ENCODE measurements around the gene KRT71.

- TF ChIP-seq, protein P1, sequence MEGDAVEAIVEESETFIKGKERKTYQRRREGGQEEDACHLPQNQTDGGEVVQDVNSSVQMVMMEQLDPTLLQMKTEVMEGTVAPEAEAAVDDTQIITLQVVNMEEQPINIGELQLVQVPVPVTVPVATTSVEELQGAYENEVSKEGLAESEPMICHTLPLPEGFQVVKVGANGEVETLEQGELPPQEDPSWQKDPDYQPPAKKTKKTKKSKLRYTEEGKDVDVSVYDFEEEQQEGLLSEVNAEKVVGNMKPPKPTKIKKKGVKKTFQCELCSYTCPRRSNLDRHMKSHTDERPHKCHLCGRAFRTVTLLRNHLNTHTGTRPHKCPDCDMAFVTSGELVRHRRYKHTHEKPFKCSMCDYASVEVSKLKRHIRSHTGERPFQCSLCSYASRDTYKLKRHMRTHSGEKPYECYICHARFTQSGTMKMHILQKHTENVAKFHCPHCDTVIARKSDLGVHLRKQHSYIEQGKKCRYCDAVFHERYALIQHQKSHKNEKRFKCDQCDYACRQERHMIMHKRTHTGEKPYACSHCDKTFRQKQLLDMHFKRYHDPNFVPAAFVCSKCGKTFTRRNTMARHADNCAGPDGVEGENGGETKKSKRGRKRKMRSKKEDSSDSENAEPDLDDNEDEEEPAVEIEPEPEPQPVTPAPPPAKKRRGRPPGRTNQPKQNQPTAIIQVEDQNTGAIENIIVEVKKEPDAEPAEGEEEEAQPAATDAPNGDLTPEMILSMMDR (IDR thresholded peaks at IDR 0.05; ENCODE audit: control extremely low read depth in 1 of 3, insufficient read depth in 1 of 3, low read depth in 1 of 3, low read length in 3 of 3): no peak
- TF ChIP-seq KDM5A (IDR thresholded peaks at IDR 0.05; ENCODE audit: low read length) (no peak), BRCA1 (IDR thresholded peaks at IDR 0.05; ENCODE audit: low read depth, low read length) (no peak), MAX (IDR thresholded peaks at IDR 0.05) (no peak), TCF12 (IDR thresholded peaks at IDR 0.05; ENCODE audit: low read depth, low read length) (no peak)
These were observed 27.9 kb downstream of the KRT71 start for GRCh38 chr12:52524898-52525591.

All from H1 (cell line).